8988T (cell line): ENCODE measurements around the gene ZNF398.
"Not testable (repeated sequence)": the region's sequence is repeated elsewhere in the genome, so short reads cannot be mapped to it uniquely, and the experiment has no call there.

ENCODE experiments used
- DNase-seq: peaks from one replicate; pipeline ENCODE4 v3.0.0; 2011

The ZNF398 gene

GRCh38 chr7:149147072-149147751 lies at the start of gene ZNF398:
Gene ZNF398 (plus strand): TSS chr7:149147453. CDS start chr7:149147743, 290 bp downstream.
- DNase-seq = peak; percentile 75

GRCh38 chr7:149099058-149099457 lies 48.2 kb upstream of the ZNF398 start:
- DNase-seq = no peak

GRCh38 chr7:149100821-149101220 lies 46.4 kb upstream of the ZNF398 start:
- no peak for DNase-seq

- no peak for DNase-seq
Observed at GRCh38 chr7:149102666-149103065, 44.6 kb upstream of the ZNF398 start.

GRCh38 chr7:149103424-149103823 lies 43.8 kb upstream of the ZNF398 start:
- DNase-seq = no peak

- DNase-seq = no peak
Observed at GRCh38 chr7:149104214-149104613, 43.0 kb upstream of the ZNF398 start.

GRCh38 chr7:149104749-149105148 lies 42.5 kb upstream of the ZNF398 start:
- DNase-seq = no peak

GRCh38 chr7:149109969-149110368 lies 37.3 kb upstream of the ZNF398 start:
- DNase-seq = no peak

- no peak for DNase-seq
Observed at GRCh38 chr7:149125189-149125862, 21.9 kb upstream of the ZNF398 start.

GRCh38 chr7:149125863-149126661 lies 21.2 kb upstream of the ZNF398 start, which contains the start of gene ZNF425:
Gene ZNF425 (minus strand): TSS chr7:149126324. CDS start chr7:149126213, 111 bp downstream.
- DNase-seq = peak; percentile 79

- DNase-seq = peak; percentile 33
Observed at GRCh38 chr7:149126662-149127266, 20.5 kb upstream of the ZNF398 start.

- no peak for DNase-seq
Observed at GRCh38 chr7:149130572-149131198, 16.6 kb upstream of the ZNF398 start.

GRCh38 chr7:149133028-149133710 lies 14.1 kb upstream of the ZNF398 start:
- no peak for DNase-seq

- no peak for DNase-seq
Observed at GRCh38 chr7:149136118-149136517, 11.1 kb upstream of the ZNF398 start.

GRCh38 chr7:149140831-149141230 lies 6.4 kb upstream of the ZNF398 start:
- no peak for DNase-seq

- no peak for DNase-seq
Observed at GRCh38 chr7:149141893-149142292, 5.4 kb upstream of the ZNF398 start.

- not testable (repeated sequence) for DNase-seq
Observed at GRCh38 chr7:149144436-149144922, 2.8 kb upstream of the ZNF398 start.

GRCh38 chr7:149145031-149145845 lies 2.0 kb upstream of the ZNF398 start:
- no peak for DNase-seq

GRCh38 chr7:149147752-149148653 lies 750 bp downstream of the ZNF398 start:
- DNase-seq = peak; percentile 28

- no peak for DNase-seq
Observed at GRCh38 chr7:149150981-149151380, 3.7 kb downstream of the ZNF398 start.
